SK-N-MC (cell line): ENCODE measurements around the gene NRCAM.

Experiments used
- EZH2 ChIP-seq: fragments of 200-600 bp; sonication (generic); IDR thresholded peaks from one replicate; pipeline ENCODE4 v1.6.1; 2017; ENCODE audit warnings: antibody characterized with exemption
- POLR2AphosphoS5 ChIP-seq: IDR thresholded peaks from 2 replicates; pipeline ENCODE4 v1.6.1; 2012; ENCODE audit warnings: mild to moderate bottlenecking, low read depth, low read length, borderline replicate concordance

GRCh38 chr7:108413782-108414492 lies 42.3 kb downstream of the NRCAM start:
- TF ChIP-seq EZH2 (no peak), POLR2AphosphoS5 (no peak)
